Liver (tissue), 2 donors: Measurements from ENCODE around the gene ZNF766.

Experiments
- TF ChIP-seq, protein P1 (sequence below): IDR thresholded peaks from 2 replicates; pipeline ENCODE4 v1.6.1; 2016; ENCODE audit warnings: antibody characterized with exemption
- TF ChIP-seq, protein P2 (sequence below): fragments of 150-350 bp; IDR thresholded peaks from 2 replicates; pipeline ENCODE4 v1.5.1; 2017; ENCODE audit warnings: improper control_type of control experiment, low read depth, low read length; ENCODE audit not compliant: missing input control
- donor health status: healthy.

DNA sequence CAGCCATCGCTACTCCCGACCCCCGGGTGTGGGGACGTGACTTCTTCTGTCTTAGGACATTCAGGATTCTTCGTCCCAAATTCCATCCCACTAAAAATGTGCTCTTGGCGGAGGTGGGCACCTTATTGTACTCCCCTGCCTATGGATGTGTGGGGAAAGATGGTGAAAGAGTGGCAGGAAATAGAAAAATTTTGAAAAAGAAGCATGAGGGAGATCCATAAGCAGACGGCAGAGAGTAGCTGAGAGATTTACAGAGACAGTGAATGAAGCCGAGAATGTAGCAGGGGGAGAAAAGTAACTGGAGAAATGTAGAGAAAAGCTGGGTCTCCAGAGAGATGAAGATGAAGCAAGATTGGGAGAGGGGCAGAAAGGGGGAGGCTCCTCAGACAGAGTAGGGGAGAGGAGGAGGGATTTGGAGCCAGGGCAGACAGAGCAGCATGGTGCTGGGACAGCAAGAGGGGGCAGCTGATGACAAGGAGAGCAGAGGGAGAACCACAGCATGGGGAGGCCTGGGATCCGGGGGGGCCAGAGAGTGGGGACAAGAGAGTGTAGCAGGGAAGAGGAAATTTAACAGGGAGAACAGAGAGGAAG is 67.5 kb downstream of the ZNF766 start:
- TF ChIP-seq, protein P1, sequence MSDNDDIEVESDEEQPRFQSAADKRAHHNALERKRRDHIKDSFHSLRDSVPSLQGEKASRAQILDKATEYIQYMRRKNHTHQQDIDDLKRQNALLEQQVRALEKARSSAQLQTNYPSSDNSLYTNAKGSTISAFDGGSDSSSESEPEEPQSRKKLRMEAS = no peak
- TF ChIP-seq, protein P2, sequence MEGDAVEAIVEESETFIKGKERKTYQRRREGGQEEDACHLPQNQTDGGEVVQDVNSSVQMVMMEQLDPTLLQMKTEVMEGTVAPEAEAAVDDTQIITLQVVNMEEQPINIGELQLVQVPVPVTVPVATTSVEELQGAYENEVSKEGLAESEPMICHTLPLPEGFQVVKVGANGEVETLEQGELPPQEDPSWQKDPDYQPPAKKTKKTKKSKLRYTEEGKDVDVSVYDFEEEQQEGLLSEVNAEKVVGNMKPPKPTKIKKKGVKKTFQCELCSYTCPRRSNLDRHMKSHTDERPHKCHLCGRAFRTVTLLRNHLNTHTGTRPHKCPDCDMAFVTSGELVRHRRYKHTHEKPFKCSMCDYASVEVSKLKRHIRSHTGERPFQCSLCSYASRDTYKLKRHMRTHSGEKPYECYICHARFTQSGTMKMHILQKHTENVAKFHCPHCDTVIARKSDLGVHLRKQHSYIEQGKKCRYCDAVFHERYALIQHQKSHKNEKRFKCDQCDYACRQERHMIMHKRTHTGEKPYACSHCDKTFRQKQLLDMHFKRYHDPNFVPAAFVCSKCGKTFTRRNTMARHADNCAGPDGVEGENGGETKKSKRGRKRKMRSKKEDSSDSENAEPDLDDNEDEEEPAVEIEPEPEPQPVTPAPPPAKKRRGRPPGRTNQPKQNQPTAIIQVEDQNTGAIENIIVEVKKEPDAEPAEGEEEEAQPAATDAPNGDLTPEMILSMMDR = no peak
